PFSK-1 (cell line): Measurements from ENCODE around the gene TOP1.

Experiments used
- FOXP2 ChIP-seq: optimal IDR thresholded peaks from 2 replicates; pipeline ENCODE3; 2011; ENCODE audit warnings: borderline replicate concordance, control low read depth, inconsistent platforms; ENCODE audit not compliant: insufficient read depth; ENCODE audit errors: extremely low read length, extremely low read depth
- POLR2AphosphoS5 ChIP-seq: IDR thresholded peaks from 2 replicates; pipeline ENCODE4 v1.6.1; 2012; ENCODE audit warnings: low read depth, mild to moderate bottlenecking, control low read depth, low read length, moderate library complexity
- REST ChIP-seq, 2 experiments: IDR thresholded peaks; 2 replicates each; pipeline versions ENCODE4 v1.6.1 to v1.8.0; 2011 to 2012; ENCODE audit warnings: low read depth in 2 of 2, low read length in 2 of 2, control low read depth in 1 of 2, inconsistent platforms in 1 of 2, mild to moderate bottlenecking in 1 of 2, moderate library complexity in 1 of 2; ENCODE audit not compliant: insufficient read depth in 1 of 2
- TAF1 ChIP-seq: IDR thresholded peaks from 2 replicates; pipeline ENCODE4 v1.6.1; 2012; ENCODE audit warnings: low read length, control low read depth, borderline replicate concordance; ENCODE audit not compliant: insufficient read depth

- TF ChIP-seq POLR2AphosphoS5 (no peak), REST (IDR thresholded peaks at IDR 0.05; ENCODE audit: insufficient read depth in 1 of 2, low read depth in 2 of 2, low read length in 2 of 2) (no peak), TAF1 (no peak), FOXP2 (no peak)
Measured at GRCh38 chr20:41082306-41082705, 53.7 kb downstream of the TOP1 start.
